Duodenal mucosa (tissue), 2 donors: ENCODE results near the gene MATN1.

ENCODE experiments used
- H3K27ac ChIP-seq: one replicate; pipeline ENCODE4 v1.7.0; 2013; ENCODE audit warnings: low read depth, low read length
- H3K27me3 ChIP-seq, 2 donors: one replicate each; pipeline ENCODE4 v1.7.0; 2013; ENCODE audit warnings: low read length in 2 of 2, control low read depth in 1 of 2; ENCODE audit not compliant: insufficient read depth in 2 of 2, control insufficient read depth in 1 of 2
- H3K36me3 ChIP-seq, 2 donors: one replicate each; pipeline ENCODE4 v1.7.0; 2013; ENCODE audit warnings: low read length in 2 of 2, control low read depth in 1 of 2; ENCODE audit not compliant: insufficient read depth in 2 of 2, control insufficient read depth in 1 of 2
- H3K4me1 ChIP-seq, 2 donors: one replicate each; pipeline ENCODE4 v1.7.0; 2013; ENCODE audit warnings: low read length in 2 of 2, control low read depth in 1 of 2; ENCODE audit not compliant: insufficient read depth in 2 of 2, control insufficient read depth in 1 of 2
- H3K4me3 ChIP-seq, 2 donors: one replicate each; pipeline ENCODE4 v1.7.0; 2013; ENCODE audit warnings: low read length in 2 of 2, low read depth in 1 of 2
- H3K9ac ChIP-seq, 2 donors: one replicate each; pipeline ENCODE4 v1.7.0; 2013; ENCODE audit warnings: low read length in 2 of 2, low read depth in 1 of 2
- H3K9me3 ChIP-seq, 2 donors: one replicate each; pipeline ENCODE4 v1.7.0; 2013; ENCODE audit warnings: low read length in 2 of 2, control low read depth in 1 of 2; ENCODE audit not compliant: control insufficient read depth in 1 of 2

Gene MATN1

DNA sequence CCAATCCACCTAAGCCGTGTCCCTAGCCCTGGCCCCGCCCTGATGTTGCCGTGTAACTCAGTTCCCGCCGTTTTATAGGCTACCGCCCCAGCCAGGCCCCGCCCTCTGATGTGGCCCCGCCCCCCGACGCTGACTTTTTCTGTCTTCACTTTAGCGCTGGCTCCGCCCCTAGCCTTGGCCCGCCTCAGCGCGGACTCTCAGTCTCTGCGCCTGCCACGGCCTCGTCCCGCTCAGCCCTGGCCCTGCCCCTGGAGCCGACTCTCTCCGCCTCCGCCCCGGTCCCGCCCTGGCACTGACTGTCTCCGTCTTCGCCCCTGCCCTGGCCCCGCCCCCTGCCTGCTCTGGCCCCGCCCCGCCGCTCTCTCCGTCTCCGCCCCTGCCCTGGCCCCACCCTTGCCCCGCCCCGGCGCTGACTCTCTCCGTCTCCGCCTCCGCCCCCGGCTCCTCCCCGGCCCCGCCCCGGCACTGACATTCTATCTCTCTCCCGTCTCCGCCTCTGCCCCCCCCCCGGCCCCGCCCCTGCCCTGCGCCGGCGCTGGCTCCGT, 5.2 kb downstream of the MATN1 start:
- no peak overlapping the region for H3K9ac ChIP-seq
- no peaks in the 10 kb centered on the region for H3K27me3 ChIP-seq
- H3K4me1 ChIP-seq: peaks cover 5 to 11% of the 10 kb centered on the region in 2 donors
- peaks cover 5 to 7% of the 10 kb centered on the region in 2 donors for H3K9me3 ChIP-seq
- H3K36me3 ChIP-seq: no peaks in the 10 kb centered on the region
- peak overlapping the region; percentile 68 for H3K27ac ChIP-seq
- H3K4me3 ChIP-seq: peak overlapping the region in 1 of 2 donors; percentile 61

DNA sequence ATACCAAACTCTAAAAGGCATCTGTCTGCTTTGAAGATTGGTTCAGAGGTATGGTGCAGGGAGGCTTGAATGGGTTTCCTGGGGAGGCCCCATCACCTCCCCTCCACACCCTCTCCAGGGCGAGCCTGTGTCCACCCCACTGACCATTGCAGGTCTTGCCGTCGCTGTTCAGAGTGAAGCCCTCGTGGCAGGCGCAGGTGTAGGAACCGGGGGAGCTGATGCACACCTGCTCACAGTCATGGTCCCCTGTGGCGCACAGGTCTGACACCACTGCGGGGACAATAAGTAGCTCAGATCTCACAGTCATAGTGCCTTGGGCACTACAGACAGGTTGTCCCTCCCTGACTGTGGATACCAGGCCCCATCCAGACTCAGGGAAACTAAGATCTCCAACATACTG, 6.7 kb downstream of the MATN1 start:
- peaks cover 5 to 11% of the 10 kb centered on the region in 2 donors for H3K4me1 ChIP-seq
- no peak overlapping the region for H3K27ac ChIP-seq
- peaks cover 5 to 7% of the 10 kb centered on the region in 2 donors for H3K9me3 ChIP-seq
- H3K36me3 ChIP-seq: no peaks in the 10 kb centered on the region
- no peak overlapping the region for H3K4me3 ChIP-seq
- peaks cover 0 to 5% of the 10 kb centered on the region in 2 donors for H3K27me3 ChIP-seq
- H3K9ac ChIP-seq: no peak overlapping the region

DNA sequence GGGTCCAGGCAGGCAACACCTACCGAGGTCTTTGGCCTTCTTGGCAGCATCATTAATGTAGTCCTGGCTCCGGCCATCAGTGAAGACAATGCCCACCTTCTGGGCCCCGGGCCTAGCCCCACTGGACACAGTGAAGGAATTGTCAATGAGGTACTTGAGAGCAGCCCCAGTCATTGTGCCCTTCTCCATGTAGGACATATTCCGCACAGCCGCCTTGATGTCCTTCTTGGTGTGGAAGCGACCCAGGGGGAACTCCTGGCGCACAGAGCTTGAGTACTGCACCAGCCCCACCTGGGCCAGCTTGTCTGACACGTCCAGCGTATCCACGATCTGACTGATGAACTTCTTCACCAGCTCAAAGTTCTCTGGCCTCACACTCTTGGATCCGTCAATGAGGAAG, 7.5 kb downstream of the MATN1 start:
- Histone ChIP-seq H3K9ac (no peak overlapping the region), H3K4me1 (peaks cover 5 to 11% of the 10 kb centered on the region in 2 donors)

DNA sequence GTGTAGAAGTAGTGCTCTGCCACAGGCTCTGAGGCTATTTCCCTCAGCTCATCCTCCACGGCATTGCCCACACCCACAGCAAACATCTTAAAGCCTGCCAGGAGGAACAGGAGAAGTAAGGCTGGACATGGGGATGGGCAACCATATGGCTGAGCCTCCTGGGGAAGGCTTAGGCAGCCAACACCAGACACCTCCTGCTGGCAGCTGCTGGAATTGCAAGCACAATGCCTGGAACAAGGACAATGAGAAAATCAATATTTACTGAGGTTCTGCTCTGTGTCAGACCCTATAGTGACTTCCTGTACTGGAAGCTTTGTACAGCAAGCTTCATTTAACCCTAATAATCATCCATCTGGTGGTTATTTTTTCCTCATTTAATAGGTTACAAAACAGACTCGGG, 8.2 kb downstream of the MATN1 start:
- Histone ChIP-seq H3K27me3 (peaks cover 0 to 5% of the 10 kb centered on the region in 2 donors), H3K27ac (no peak overlapping the region), H3K4me1 (peaks cover 5 to 11% of the 10 kb centered on the region in 2 donors), H3K9ac (no peak overlapping the region), H3K36me3 (no peaks in the 10 kb centered on the region), H3K4me3 (no peak overlapping the region), H3K9me3 (peaks cover 5 to 7% of the 10 kb centered on the region in 2 donors)

More for the DNA sequence above, 7.5 kb downstream of the MATN1 start:
- peaks cover 5 to 7% of the 10 kb centered on the region in 2 donors for H3K9me3 ChIP-seq
- no peak overlapping the region for H3K27ac ChIP-seq
- no peaks in the 10 kb centered on the region for H3K36me3 ChIP-seq
- no peak overlapping the region for H3K4me3 ChIP-seq
- peaks cover 0 to 5% of the 10 kb centered on the region in 2 donors for H3K27me3 ChIP-seq

DNA sequence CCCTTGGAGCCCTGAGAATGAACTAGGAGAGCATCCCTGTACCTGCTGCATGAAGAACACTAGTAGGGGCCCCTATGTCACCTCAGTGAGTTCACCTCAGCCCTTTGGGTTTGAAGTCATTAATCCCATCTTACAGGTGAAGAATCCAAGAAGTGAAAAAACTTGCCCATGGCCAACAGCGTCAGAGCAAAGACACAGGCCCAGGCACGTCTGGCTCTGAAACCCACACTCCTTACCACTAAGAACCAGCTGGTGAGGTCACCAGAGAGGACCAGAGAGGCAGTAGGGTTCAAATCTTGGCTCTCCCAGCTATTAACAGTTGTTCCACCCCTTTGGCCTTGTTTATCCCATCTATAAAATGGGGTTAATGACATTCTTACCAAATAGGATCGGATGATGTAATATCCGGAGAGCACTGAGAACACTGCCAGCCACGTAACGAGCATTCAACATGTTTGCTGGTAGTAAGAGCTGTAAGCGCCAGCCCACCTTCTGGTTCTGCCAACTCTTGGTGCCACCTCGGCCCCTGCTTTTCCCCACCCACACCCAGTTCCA, 8.8 kb downstream of the MATN1 start:
- no peak overlapping the region for H3K9ac ChIP-seq
- H3K27me3 ChIP-seq: peaks cover 0 to 5% of the 10 kb centered on the region in 2 donors
- H3K9me3 ChIP-seq: peaks cover 5 to 7% of the 10 kb centered on the region in 2 donors
- H3K4me3 ChIP-seq: no peak overlapping the region
- H3K4me1 ChIP-seq: peaks cover 4 to 10% of the 10 kb centered on the region in 2 donors
- no peaks in the 10 kb centered on the region for H3K36me3 ChIP-seq
- H3K27ac ChIP-seq: no peak overlapping the region

DNA sequence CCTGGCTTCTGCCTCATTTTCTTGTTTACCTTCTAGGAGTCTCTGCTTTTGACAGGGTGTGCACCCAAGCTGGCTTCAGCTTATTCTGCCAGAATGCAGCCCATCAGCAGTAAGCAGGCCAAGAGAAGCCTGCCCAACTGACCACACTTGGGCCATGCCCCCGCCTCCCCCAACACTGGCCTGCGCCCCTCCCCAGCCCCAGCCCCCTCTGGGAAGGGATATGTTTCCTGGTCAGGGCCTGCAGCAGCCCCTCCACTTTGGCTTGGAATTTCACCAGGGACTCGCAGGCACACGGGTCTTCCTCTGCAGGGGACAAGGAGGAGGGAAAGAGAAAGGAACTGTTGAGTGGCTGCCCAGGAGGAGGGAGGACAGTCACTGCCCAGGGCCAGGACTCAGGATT, 9.4 kb downstream of the MATN1 start:
- Histone ChIP-seq H3K4me3 (no peak overlapping the region), H3K27me3 (peaks cover 4 to 5% of the 10 kb centered on the region in 2 donors), H3K9ac (no peak overlapping the region), H3K27ac (no peak overlapping the region), H3K4me1 (peaks cover 0 to 4% of the 10 kb centered on the region in 2 donors), H3K9me3 (peaks cover 5 to 7% of the 10 kb centered on the region in 2 donors), H3K36me3 (no peaks in the 10 kb centered on the region)

DNA sequence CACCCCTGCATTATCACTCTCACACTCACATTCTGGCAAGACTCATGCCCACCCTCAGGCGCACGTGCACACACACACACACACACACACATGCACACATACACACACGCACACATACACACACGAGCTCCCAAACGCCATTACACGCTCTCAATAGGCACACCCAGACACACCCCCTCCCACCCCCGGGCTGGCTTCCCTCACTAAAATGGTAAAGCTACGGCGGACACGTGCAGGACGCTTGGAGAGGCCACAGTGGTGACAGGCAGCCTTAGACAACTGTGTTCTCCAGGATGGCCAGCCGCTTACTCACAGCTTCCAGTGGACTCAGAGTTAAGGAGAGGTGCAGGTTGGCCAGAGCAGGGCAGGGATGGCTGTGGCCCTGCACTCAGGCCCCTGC, 10.1 kb downstream of the MATN1 start:
- Histone ChIP-seq H3K4me3 (no peak overlapping the region), H3K27ac (no peak overlapping the region), H3K27me3 (peaks cover 5% of the 10 kb centered on the region in 2 donors), H3K36me3 (no peaks in the 10 kb centered on the region), H3K9me3 (peaks cover 5 to 7% of the 10 kb centered on the region in 2 donors), H3K4me1 (no peaks in the 10 kb centered on the region), H3K9ac (no peak overlapping the region)

DNA sequence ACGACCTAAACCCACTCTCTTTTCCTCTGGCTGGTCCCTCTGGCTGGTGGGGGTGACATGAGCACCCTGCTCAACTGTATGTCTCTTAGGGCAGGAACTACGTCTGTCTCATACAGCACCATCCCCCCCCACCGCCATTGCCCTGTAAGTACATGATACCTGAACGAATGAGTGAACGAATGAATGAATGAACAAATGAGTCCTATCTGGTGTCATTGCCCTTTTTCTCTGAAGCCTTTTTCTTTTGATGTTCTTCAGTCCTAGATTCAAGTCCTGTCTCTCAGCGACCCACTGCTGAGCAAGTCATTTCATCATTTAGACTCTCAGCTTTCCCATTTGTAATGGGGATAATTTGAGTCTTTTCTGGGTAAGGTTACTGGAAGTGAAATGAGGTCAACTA, 10.8 kb downstream of the MATN1 start:
- Histone ChIP-seq H3K36me3 (no peaks in the 10 kb centered on the region), H3K9ac (no peak overlapping the region), H3K4me1 (no peaks in the 10 kb centered on the region), H3K27me3 (peaks cover 5% of the 10 kb centered on the region in 2 donors), H3K27ac (no peak overlapping the region), H3K9me3 (peaks cover 5 to 7% of the 10 kb centered on the region in 2 donors), H3K4me3 (no peak overlapping the region)

DNA sequence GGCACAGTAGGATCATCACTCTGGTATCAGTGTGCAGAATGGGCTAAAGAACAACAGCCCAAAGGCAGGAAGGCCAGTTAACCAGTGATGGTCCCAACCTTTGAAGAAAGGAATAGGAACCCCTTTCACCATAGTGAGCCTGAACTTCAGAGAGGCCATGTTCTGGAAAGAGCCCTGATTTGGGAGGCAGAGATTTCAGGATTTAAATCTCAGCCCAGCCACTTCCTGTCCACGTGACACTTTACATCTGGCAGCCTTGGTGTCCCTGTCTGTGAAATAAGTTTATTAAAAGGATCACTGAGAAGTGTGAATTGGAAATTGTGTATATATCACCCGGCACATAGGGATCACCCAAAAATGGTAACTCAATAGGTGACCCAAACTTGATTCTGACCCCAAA, 13.0 kb downstream of the MATN1 start:
- no peak overlapping the region for H3K9ac ChIP-seq
- H3K4me3 ChIP-seq: no peak overlapping the region
- H3K27me3 ChIP-seq: peaks cover 5 to 9% of the 10 kb centered on the region in 2 donors
- H3K9me3 ChIP-seq: peaks cover 2 to 3% of the 10 kb centered on the region in 2 donors
- no peaks in the 10 kb centered on the region for H3K4me1 ChIP-seq
- H3K27ac ChIP-seq: no peak overlapping the region
- H3K36me3 ChIP-seq: no peaks in the 10 kb centered on the region

DNA sequence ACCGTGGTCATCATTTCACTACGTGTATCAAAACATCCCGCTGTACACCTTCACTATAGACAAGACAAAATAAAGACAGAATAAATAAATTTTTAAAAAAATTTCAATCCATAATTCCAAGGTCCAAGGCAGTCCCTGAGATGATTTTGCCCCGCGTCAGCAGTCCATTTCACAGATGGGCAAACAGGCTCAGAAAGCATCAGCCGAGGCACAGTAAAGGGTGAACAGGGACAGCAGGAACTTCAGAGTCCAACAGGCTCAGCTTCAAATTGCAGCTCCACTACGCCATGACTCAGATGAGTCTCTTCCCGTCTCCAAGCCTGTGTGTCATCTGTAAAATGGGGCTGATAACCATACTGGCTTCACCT, 15.0 kb downstream of the MATN1 start:
- Histone ChIP-seq H3K9ac (no peak overlapping the region), H3K9me3 (no peaks in the 10 kb centered on the region), H3K36me3 (no peaks in the 10 kb centered on the region), H3K4me3 (no peak overlapping the region), H3K27ac (no peak overlapping the region), H3K27me3 (peaks cover 5 to 13% of the 10 kb centered on the region in 2 donors), H3K4me1 (no peaks in the 10 kb centered on the region)
